SK-N-MC (cell line): Measurements from ENCODE around the gene KCNJ18.
"Not testable (repeated sequence)": the region's sequence is repeated elsewhere in the genome, so short reads cannot be mapped to it uniquely, and the experiment has no call there.

Source experiments
- DNase-seq: peaks from one replicate; pipeline ENCODE4 v3.0.0-alpha.2; 2011; ENCODE audit warnings: low read depth, low spot score
- H3K27ac ChIP-seq: fragments of 200-600 bp; sonication (generic); 2 replicates; pipeline ENCODE4 v1.5.1; 2016; ENCODE audit warnings: mixed run types
- H3K36me3 ChIP-seq: fragments of 200-600 bp; sonication (generic); 2 replicates; pipeline ENCODE4 v1.6.1; 2017; ENCODE audit warnings: antibody characterized with exemption, low read length, mixed read lengths; ENCODE audit not compliant: insufficient read depth
- H3K4me3 ChIP-seq: fragments of 200-600 bp; sonication (generic); 2 replicates; pipeline ENCODE4 v1.5.1; 2016
- H3K9ac ChIP-seq: fragments of 200-600 bp; sonication (generic); 2 replicates; pipeline ENCODE4 v1.8.0; 2017; ENCODE audit warnings: mixed run types, mixed read lengths; ENCODE audit not compliant: insufficient read length
- H3K9me3 ChIP-seq: fragments of 200-600 bp; sonication (generic); 2 replicates; pipeline ENCODE4 v1.6.1; 2017; ENCODE audit warnings: low read depth, mild to moderate bottlenecking, antibody characterized with exemption, low read length, moderate library complexity, mixed read lengths
- FOXP2 ChIP-seq: optimal IDR thresholded peaks from 2 replicates; pipeline ENCODE3; 2011; ENCODE audit warnings: mild to moderate bottlenecking, moderate library complexity; ENCODE audit not compliant: insufficient read depth; ENCODE audit errors: extremely low read length, control extremely low read depth
- POLR2AphosphoS5 ChIP-seq: IDR thresholded peaks from 2 replicates; pipeline ENCODE4 v1.6.1; 2012; ENCODE audit warnings: mild to moderate bottlenecking, low read depth, low read length, borderline replicate concordance

KCNJ18 gene

GRCh38 chr17:21667413-21668117, 24.8 kb upstream of the KCNJ18 start:
- not testable (repeated sequence) for H3K36me3 ChIP-seq, H3K9ac ChIP-seq, H3K27ac ChIP-seq, DNase-seq, H3K9me3 ChIP-seq, H3K4me3 ChIP-seq

- H3K36me3 ChIP-seq, H3K27ac ChIP-seq, DNase-seq, H3K9me3 ChIP-seq, H3K4me3 ChIP-seq, H3K9ac ChIP-seq: not testable (repeated sequence)
These were observed 24.2 kb upstream of the KCNJ18 start for GRCh38 chr17:21668118-21668488.

- H3K27ac ChIP-seq, H3K4me3 ChIP-seq, DNase-seq, H3K9ac ChIP-seq, H3K36me3 ChIP-seq, H3K9me3 ChIP-seq: not testable (repeated sequence)
These were observed 23.4 kb upstream of the KCNJ18 start for GRCh38 chr17:21668746-21669508.

GRCh38 chr17:21669616-21670360, 22.5 kb upstream of the KCNJ18 start:
- not testable (repeated sequence) for H3K9me3 ChIP-seq, DNase-seq

GRCh38 chr17:21670361-21671155, 21.8 kb upstream of the KCNJ18 start:
- not testable (repeated sequence) for H3K9me3 ChIP-seq, H3K36me3 ChIP-seq, H3K4me3 ChIP-seq, H3K9ac ChIP-seq, DNase-seq, H3K27ac ChIP-seq

More at GRCh38 chr17:21669616-21670360, 22.5 kb upstream of the KCNJ18 start:
- H3K36me3 ChIP-seq, H3K4me3 ChIP-seq, H3K9ac ChIP-seq, H3K27ac ChIP-seq: not testable (repeated sequence)

- H3K9me3 ChIP-seq, H3K9ac ChIP-seq, H3K36me3 ChIP-seq, DNase-seq, H3K4me3 ChIP-seq, H3K27ac ChIP-seq: not testable (repeated sequence)
These were observed 20.9 kb upstream of the KCNJ18 start for GRCh38 chr17:21671437-21671836.

- not testable (repeated sequence) for H3K9me3 ChIP-seq, DNase-seq, H3K9ac ChIP-seq, H3K27ac ChIP-seq, H3K4me3 ChIP-seq, H3K36me3 ChIP-seq
These were observed 20.5 kb upstream of the KCNJ18 start for GRCh38 chr17:21671871-21672270.

GRCh38 chr17:21673451-21674241, 18.7 kb upstream of the KCNJ18 start:
- not testable (repeated sequence) for H3K4me3 ChIP-seq, H3K27ac ChIP-seq, H3K36me3 ChIP-seq, H3K9ac ChIP-seq, H3K9me3 ChIP-seq, DNase-seq

- no peak for DNase-seq
- Histone ChIP-seq H3K4me3 (no peak overlapping the region), H3K36me3 (no peaks in the 10 kb centered on the region), H3K9ac (no peak overlapping the region), H3K9me3 (no peaks in the 10 kb centered on the region), H3K27ac (no peak overlapping the region)
- no peak for TF ChIP-seq FOXP2
- no peak for TF ChIP-seq POLR2AphosphoS5
These were observed 18.0 kb upstream of the KCNJ18 start for GRCh38 chr17:21674242-21674731.

- not testable (repeated sequence) for H3K36me3 ChIP-seq, H3K9ac ChIP-seq, DNase-seq, H3K27ac ChIP-seq, H3K4me3 ChIP-seq, H3K9me3 ChIP-seq
These were observed 17.2 kb upstream of the KCNJ18 start for GRCh38 chr17:21674891-21675738.

- not testable (repeated sequence) for H3K27ac ChIP-seq, H3K36me3 ChIP-seq, H3K4me3 ChIP-seq, H3K9ac ChIP-seq, H3K9me3 ChIP-seq, DNase-seq
These were observed 16.6 kb upstream of the KCNJ18 start for GRCh38 chr17:21675739-21676130.
